ENCODE results near the gene BAAT. TPM values are rescaled to one million over a fixed set of nuclear protein-coding genes. Genes with fewer than 3 reads are reported as not detected.

The BAAT gene
- total RNA-seq, 1 experiment from 2014 or later: not detected

- CTCF ChIA-PET: no interaction called here
- no peak overlapping the region for H2AFZ ChIP-seq
Observed at GRCh38 chr9:101393135-101393534, 8.3 kb upstream of the BAAT start.

GRCh38 chr9:101388507-101388993 lies 3.7 kb upstream of the BAAT start:
- Histone ChIP-seq H3K27ac (no peak overlapping the region), H3F3A (ENCODE audit: insufficient read depth, low read depth) (peaks cover 9% of the 10 kb centered on the region; the same call in 1 of the 2 replicates), H3K4me3 (no peak overlapping the region), H3K4me2 (no peak overlapping the region), H4K20me1 (ENCODE audit: insufficient read depth) (no peaks in the 10 kb centered on the region; the same call in 1 of the 2 replicates), H2AFZ (no peak overlapping the region), H3K79me2 (ENCODE audit: low read depth) (peaks cover 27% of the 10 kb centered on the region), H3K4me1 (replicated peaks; ENCODE audit: insufficient read depth) (no peaks in the 10 kb centered on the region), H3K36me3 (ENCODE audit: low read depth) (peaks cover 20% of the 10 kb centered on the region; the same call in 1 of the 2 replicates), H3K9me3 (ENCODE audit: insufficient read depth, low read depth) (peaks cover 19% of the 10 kb centered on the region; the same call in 1 of the 2 replicates), H3K27me3 (ENCODE audit: insufficient read depth, low read depth) (no peaks in the 10 kb centered on the region), H3K9me2 (ENCODE audit: insufficient read depth) (no peaks in the 10 kb centered on the region)
- POLR2A ChIA-PET (ENCODE audit: unreplicated experiment): no interaction called here
- intact Hi-C loops (cut with micrococcal nuclease; ENCODE audit: unreplicated experiment): no loop called here
- no TSS peak for BruUV-seq (replicated peaks)
- DNase-seq: no peak
- CTCF ChIA-PET: no interaction called here
- no peak for TF ChIP-seq CTCF (conservative IDR thresholded peaks at IDR 0.05)

More at GRCh38 chr9:101393135-101393534, 8.3 kb upstream of the BAAT start:
- Histone ChIP-seq H3K27ac (no peak overlapping the region), H3K4me2 (no peak overlapping the region), H3K9me2 (ENCODE audit: insufficient read depth) (no peaks in the 10 kb centered on the region), H3K36me3 (ENCODE audit: low read depth) (peaks cover 33% of the 10 kb centered on the region), H3K4me3 (no peak overlapping the region), H3K79me2 (ENCODE audit: low read depth) (peaks cover 73% of the 10 kb centered on the region), H3K4me1 (replicated peaks; ENCODE audit: insufficient read depth) (peaks cover 10% of the 10 kb centered on the region; the same call in 1 of the 2 replicates), H3K9me3 (ENCODE audit: insufficient read depth, low read depth) (peaks cover 14% of the 10 kb centered on the region; the same call in 1 of the 2 replicates), H4K20me1 (ENCODE audit: insufficient read depth) (no peaks in the 10 kb centered on the region; the same call in 1 of the 2 replicates), H3K27me3 (ENCODE audit: insufficient read depth, low read depth) (no peaks in the 10 kb centered on the region), H3F3A (ENCODE audit: insufficient read depth, low read depth) (peaks cover 9% of the 10 kb centered on the region; the same call in 1 of the 2 replicates)
- intact Hi-C loops (cut with micrococcal nuclease; ENCODE audit: unreplicated experiment): no loop called here
- no TSS peak for BruUV-seq (replicated peaks)
- no peak for DNase-seq
- TF ChIP-seq EZH2 (IDR thresholded peaks at IDR 0.05; ENCODE audit: low read depth) (no peak), CTCF (conservative IDR thresholded peaks at IDR 0.05) (no peak)
- POLR2A ChIA-PET (ENCODE audit: unreplicated experiment): no interaction called here

GRCh38 chr9:101387871-101388506 lies 3.2 kb upstream of the BAAT start:
- H3K79me2 ChIP-seq (ENCODE audit: low read depth): peaks cover 22% of the 10 kb centered on the region
- H2AFZ ChIP-seq: no peak overlapping the region
- ChIA-PET POLR2A (ENCODE audit: unreplicated experiment) (no interaction called here), CTCF (no interaction called here)
- no peaks in the 10 kb centered on the region for H3K9me2 ChIP-seq (ENCODE audit: insufficient read depth)
- peaks cover 20% of the 10 kb centered on the region; the same call in 1 of the 2 replicates for H3K36me3 ChIP-seq (ENCODE audit: low read depth)
- intact Hi-C loops (cut with micrococcal nuclease; ENCODE audit: unreplicated experiment): no loop called here
- no peak for DNase-seq
- peaks cover 9% of the 10 kb centered on the region; the same call in 1 of the 2 replicates for H3F3A ChIP-seq (ENCODE audit: insufficient read depth, low read depth)
- no peak overlapping the region for H3K4me3 ChIP-seq
- no peak overlapping the region for H3K27ac ChIP-seq
- BruUV-seq (replicated peaks): no TSS peak
- no peak overlapping the region for H3K4me2 ChIP-seq
- TF ChIP-seq EZH2 (IDR thresholded peaks at IDR 0.05; ENCODE audit: low read depth) (no peak), CTCF (conservative IDR thresholded peaks at IDR 0.05) (peak; percentile 65; the same call in 1 of the 2 replicates)
- peaks cover 15% of the 10 kb centered on the region; the same call in 1 of the 2 replicates for H3K9me3 ChIP-seq (ENCODE audit: insufficient read depth, low read depth)
- H3K4me1 ChIP-seq (replicated peaks; ENCODE audit: insufficient read depth): no peaks in the 10 kb centered on the region
- H4K20me1 ChIP-seq (ENCODE audit: insufficient read depth): no peaks in the 10 kb centered on the region; the same call in 1 of the 2 replicates
- H3K27me3 ChIP-seq (ENCODE audit: insufficient read depth, low read depth): no peaks in the 10 kb centered on the region
